Uterus (tissue), 2 donors: ENCODE data around the gene EML6.

Experiments used
- CTCF ChIP-seq, 4 experiments: fragments of 200-600 bp in 2 of 4; fragments of 450-650 bp in 2 of 4; sonication (generic) in 2 of 4; IDR thresholded peaks; one replicate each; pipeline ENCODE4 v1.5.1; 2016 to 2019; ENCODE audit warnings: antibody characterized with exemption in 4 of 4, mild to moderate bottlenecking in 2 of 4, moderate library complexity in 1 of 4
- POLR2A ChIP-seq, 2 donors: fragments of 450-650 bp; IDR thresholded peaks; one replicate each; pipeline ENCODE4 v1.6.1; 2016; ENCODE audit warnings: antibody characterized with exemption in 2 of 2, mild to moderate bottlenecking in 1 of 2, moderate library complexity in 1 of 2

- no peak for TF ChIP-seq CTCF (IDR thresholded peaks at IDR 0.05)
- no peak for TF ChIP-seq POLR2A (IDR thresholded peaks at IDR 0.05)
Measured at GRCh38 chr2:54954158-54954557, 230.7 kb downstream of the EML6 start.
